ENCODE results near the gene HYAL4.

DNA sequence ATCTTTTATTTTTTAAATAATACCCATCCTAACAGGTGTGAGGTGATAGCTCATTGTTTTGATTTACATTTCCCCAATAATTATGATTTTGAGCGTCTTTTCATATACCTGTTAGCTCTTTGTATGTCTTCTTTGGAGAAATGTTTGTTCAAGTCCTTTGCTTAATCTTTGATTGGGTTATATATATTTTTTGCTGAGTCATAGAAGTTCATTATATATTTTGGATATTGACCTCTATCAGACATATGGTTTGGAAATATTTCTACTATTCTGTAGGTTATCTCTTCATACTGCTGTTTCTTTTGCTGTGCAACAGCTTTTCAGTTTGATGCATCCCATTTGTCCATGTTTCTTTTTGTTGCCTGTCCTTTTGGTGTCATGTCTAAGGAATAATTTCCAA lies 23.6 kb upstream of the HYAL4 start:
- no peak for TF ChIP-seq POLR2AphosphoS5 (IDR thresholded peaks at IDR 0.05; ENCODE audit: low read depth, low read length)
- no peak for TF ChIP-seq NFIC (IDR thresholded peaks at IDR 0.05; ENCODE audit: borderline replicate concordance)
- TF ChIP-seq FOXJ3 (CRISPR knock-in tag; IDR thresholded peaks at IDR 0.05): no peak
- TF ChIP-seq FOSL2 (IDR thresholded peaks at IDR 0.05; ENCODE audit: borderline replicate concordance, low read depth): no peak
- TF ChIP-seq SIN3A (IDR thresholded peaks at IDR 0.05; ENCODE audit: borderline replicate concordance, low read depth, low read length): no peak
- no peak for TF ChIP-seq MAX (IDR thresholded peaks at IDR 0.05; ENCODE audit: low read depth)
- TF ChIP-seq, protein P1, sequence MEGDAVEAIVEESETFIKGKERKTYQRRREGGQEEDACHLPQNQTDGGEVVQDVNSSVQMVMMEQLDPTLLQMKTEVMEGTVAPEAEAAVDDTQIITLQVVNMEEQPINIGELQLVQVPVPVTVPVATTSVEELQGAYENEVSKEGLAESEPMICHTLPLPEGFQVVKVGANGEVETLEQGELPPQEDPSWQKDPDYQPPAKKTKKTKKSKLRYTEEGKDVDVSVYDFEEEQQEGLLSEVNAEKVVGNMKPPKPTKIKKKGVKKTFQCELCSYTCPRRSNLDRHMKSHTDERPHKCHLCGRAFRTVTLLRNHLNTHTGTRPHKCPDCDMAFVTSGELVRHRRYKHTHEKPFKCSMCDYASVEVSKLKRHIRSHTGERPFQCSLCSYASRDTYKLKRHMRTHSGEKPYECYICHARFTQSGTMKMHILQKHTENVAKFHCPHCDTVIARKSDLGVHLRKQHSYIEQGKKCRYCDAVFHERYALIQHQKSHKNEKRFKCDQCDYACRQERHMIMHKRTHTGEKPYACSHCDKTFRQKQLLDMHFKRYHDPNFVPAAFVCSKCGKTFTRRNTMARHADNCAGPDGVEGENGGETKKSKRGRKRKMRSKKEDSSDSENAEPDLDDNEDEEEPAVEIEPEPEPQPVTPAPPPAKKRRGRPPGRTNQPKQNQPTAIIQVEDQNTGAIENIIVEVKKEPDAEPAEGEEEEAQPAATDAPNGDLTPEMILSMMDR (IDR thresholded peaks at IDR 0.05): no peak
- TF ChIP-seq TAF1 (IDR thresholded peaks at IDR 0.05; ENCODE audit: borderline replicate concordance, low read depth, low read length): no peak
- TF ChIP-seq RAD21 (IDR thresholded peaks at IDR 0.05; ENCODE audit: low read length): no peak

Measured in SK-N-SH (cell line).